Measurements from ENCODE around the gene CCNE1. TPM values are rescaled to one million over a fixed set of nuclear protein-coding genes. Genes with fewer than 3 reads are reported as not detected.

The CCNE1 gene
- total and polyA plus RNA-seq, 10 of the 15 experiments (the other 5 are each of a cell fraction or from before 2014, with no cell fraction given), result 6.3 to 44.2 (median 35.8) TPM

- WGBS (ENCODE audit: insufficient coverage, insufficient replicate concordance, low lambda C conversion rate, missing lambda C conversion rate), result 78% methylated on average over 11 of the region's 11 CpGs
- POLR2A ChIA-PET, result interaction anchor here (0.6 kb wide), 1 partner anchor 127 kb away, joined by 4 read pairs; no protein-coding TSS in a partner anchor
- FAIRE-seq, result no peak
- Histone ChIP-seq H3K9me3 (replicated peaks; ENCODE audit: control insufficient read depth, insufficient read depth, low read length) (no peaks in the 10 kb centered on the region), H3K9ac (ENCODE audit: control insufficient read depth, insufficient read depth, low read length) (no peak overlapping the region), H3K27ac (ENCODE audit: control insufficient read depth, insufficient read depth) (no peak overlapping the region), H3K4me3 (no peak overlapping the region), H3K36me3 (ENCODE audit: control insufficient read depth in 2 of 2, insufficient read depth in 2 of 2, low read length in 1 of 2) (no peaks in the 10 kb centered on the region), H2AFZ (ENCODE audit: control insufficient read depth, low read depth, low read length) (no peak overlapping the region), H3K4me2 (ENCODE audit: control insufficient read depth, insufficient read depth) (peak overlapping the region; percentile 88; the same call in 1 of the 2 replicates), H4K20me1 (ENCODE audit: control insufficient read depth, insufficient read depth) (no peaks in the 10 kb centered on the region), H3K4me1 (ENCODE audit: control insufficient read depth, insufficient read depth, low read length) (peaks cover 29% of the 10 kb centered on the region), H3K79me2 (ENCODE audit: control insufficient read depth, insufficient read depth, low read length) (no peaks in the 10 kb centered on the region), H3K27me3 (replicated peaks in 1 of 2; ENCODE audit: control insufficient read depth in 2 of 2, insufficient read depth in 2 of 2, low read length in 1 of 2) (no peaks in the 10 kb centered on the region; a peak in 1 of 4 replicates)
- in situ Hi-C loops (cut with MboI) (no loop called here), intact Hi-C loops (cut with micrococcal nuclease; ENCODE audit: unreplicated experiment) (loop anchor here (10.0 kb wide), 1 partner anchor 238 kb away; the partner anchor contains the start of gene POP4)
- CTCF ChIA-PET, result interaction anchor here (1.0 kb wide), 1 partner anchor 10 kb away, joined by 4 read pairs; no protein-coding TSS in a partner anchor
- RAD21 ChIA-PET (ENCODE audit: unreplicated experiment), result no interaction called here
- ATAC-seq, result no peak
- BruUV-seq (replicated peaks), result no TSS peak
- SMC1A ChIA-PET (ENCODE audit: uncharacterized antibody, unreplicated experiment), result no interaction called here
- DNase-seq (ENCODE audit: low read depth, low spot score), result no peak
- TF ChIP-seq LARP7 (IDR thresholded peaks at IDR 0.05), result no peak
- TF ChIP-seq SREBF2 (IDR thresholded peaks at IDR 0.05; ENCODE audit: low read length), result no peak
- no peak for TF ChIP-seq BCL3 (IDR thresholded peaks at IDR 0.05; ENCODE audit: borderline replicate concordance, insufficient read depth, low read depth, low read length, poor library complexity, severe bottlenecking)
- TF ChIP-seq POLR2AphosphoS5 (IDR thresholded peaks at IDR 0.05; ENCODE audit: low read length), result no peak
- no peak for TF ChIP-seq EZH2 (IDR thresholded peaks at IDR 0.05; ENCODE audit: borderline replicate concordance, control insufficient read depth, low read depth, low read length)
- TF ChIP-seq PAX5 (IDR thresholded peaks at IDR 0.05; ENCODE audit: borderline replicate concordance, low read depth, low read length), result no peak
- TF ChIP-seq YBX1 (IDR thresholded peaks at IDR 0.05), result no peak
- no peak for TF ChIP-seq SREBF1 (IDR thresholded peaks at IDR 0.05; ENCODE audit: low read length)
- no peak for TF ChIP-seq RB1 (IDR thresholded peaks at IDR 0.05; ENCODE audit: borderline replicate concordance)
- no peak for TF ChIP-seq POLR2A (IDR thresholded peaks at IDR 0.05; ENCODE audit: low read depth, low read length)
- TF ChIP-seq ZNF592 (IDR thresholded peaks at IDR 0.05), result no peak
- TF ChIP-seq BRCA1 (IDR thresholded peaks at IDR 0.05; ENCODE audit: low read depth, low read length), result no peak
- no peak for TF ChIP-seq E4F1 (IDR thresholded peaks at IDR 0.05; ENCODE audit: borderline replicate concordance, partially characterized antibody)
- no peak for TF ChIP-seq BMI1 (IDR thresholded peaks at IDR 0.05; ENCODE audit: borderline replicate concordance)
- TF ChIP-seq PML (IDR thresholded peaks at IDR 0.05; ENCODE audit: low read length), result no peak
- TF ChIP-seq SPI1 (IDR thresholded peaks at IDR 0.05; ENCODE audit: borderline replicate concordance, insufficient read depth, low read depth, low read length), result no peak
- no peak for TF ChIP-seq CREB1 (IDR thresholded peaks at IDR 0.05; ENCODE audit: low read depth)
- no peak for TF ChIP-seq NR2F1 (conservative IDR thresholded peaks at IDR 0.05)
These were observed 30.8 kb downstream of the CCNE1 start for GRCh38 chr19:29842471-29843179.
